Kidney (tissue), 14 donors: ENCODE results near the gene B3GNT7. TPM values are rescaled to one million over a fixed set of nuclear protein-coding genes. Genes with fewer than 3 reads are reported as not detected.

ENCODE experiments used
- DNase-seq, 5 donors: peaks; one replicate each; pipeline ENCODE4 v3.0.0-alpha.2; 2013 to 2020
- FAIRE-seq: peaks from 2 replicates; lab custom pipeline; 2012; peaks lifted over from hg19 to GRCh38; lab: Jason Lieb, UNC
- H3K27ac ChIP-seq, 2 donors: one replicate each; pipeline ENCODE4 v1.7.0; 2013; ENCODE audit warnings: low read depth in 2 of 2, low read length in 2 of 2, inconsistent platforms in 1 of 2
- H3K27me3 ChIP-seq: one replicate; pipeline ENCODE4 v1.7.1; 2013; ENCODE audit warnings: low read length, inconsistent platforms; ENCODE audit not compliant: control insufficient read depth, insufficient read depth
- H3K36me3 ChIP-seq, 3 donors: one replicate each; pipeline versions ENCODE4 v1.7.0 to v1.7.1; 2013; ENCODE audit warnings: low read length in 3 of 3, control low read depth in 1 of 3, inconsistent platforms in 1 of 3; ENCODE audit not compliant: insufficient read depth in 3 of 3, control insufficient read depth in 2 of 3
- H3K4me1 ChIP-seq, 3 donors: one replicate each; pipeline versions ENCODE4 v1.7.0 to v1.7.1; 2013; ENCODE audit warnings: low read length in 3 of 3, inconsistent platforms in 1 of 3, low read depth in 1 of 3; ENCODE audit not compliant: control insufficient read depth in 2 of 3, insufficient read depth in 2 of 3
- H3K4me3 ChIP-seq, 3 donors: one replicate each; pipeline versions ENCODE4 v1.7.0 to v1.8.1; 2013; ENCODE audit warnings: low read length in 3 of 3, control low read depth in 1 of 3, inconsistent platforms in 1 of 3
- H3K9ac ChIP-seq, 3 donors: one replicate each; pipeline versions ENCODE4 v1.7.0 to v1.7.1; 2013; ENCODE audit warnings: low read length in 3 of 3, control low read depth in 1 of 3, inconsistent platforms in 1 of 3
- H3K9me3 ChIP-seq, 3 donors: one replicate each; pipeline versions ENCODE4 v1.7.0 to v1.7.1; 2013; ENCODE audit warnings: low read length in 3 of 3, control low read depth in 1 of 3, inconsistent platforms in 1 of 3; ENCODE audit not compliant: control insufficient read depth in 2 of 3, insufficient read depth in 1 of 3
- CTCF ChIP-seq: IDR thresholded peaks from 3 replicates; pipeline ENCODE4 v1.5.1; 2012; ENCODE audit warnings: mild to moderate bottlenecking, moderate library complexity, borderline replicate concordance; ENCODE audit not compliant: insufficient read depth; ENCODE audit errors: extremely low read depth
- intact Hi-C: fragments of 100-400 bp; cut with DNase I; formaldehyde crosslinking; loops from one replicate; pipeline ENCODE4 v1.11.1; 2022
- polyA plus RNA-seq: library from polyadenylated mRNA; stranded (reverse); fragments of 350-450 nt; fragmentation: Illumina TruSeq; extraction: RNeasy Lipid Tissue Mini Kit (QIAGEN cat#74804); gene quantifications from one replicate; pipeline ENCODE4 v1.2.3, GENCODE V29; 2014; ENCODE audit warnings: low read depth, low replicate concordance; ENCODE audit not compliant: insufficient read depth
- total RNA-seq: library from RNA; stranded (reverse); fragmentation: NEBNext Ultra II Directional; extraction: Animal tissue kit (Norgen Biotek cat#: 25700); gene quantifications from one replicate; pipeline ENCODE4 v1.2.1, GENCODE V29; 2021
- donor health status: control.
- donor health status: control.
- donor health status: control.
- donor health status: control.
- donor health status: control.
- donor health status: DM: yes; HTN: yes; CAD: no.
- donor health status: Normal renal cell carcinoma (clear cell type).

Gene B3GNT7
- total and polyA plus RNA-seq, 2 donors from 2014 or later: 2.4 to 9.3 TPM

- no peak overlapping the region for H3K27ac ChIP-seq
- no peak overlapping the region for H3K4me3 ChIP-seq
- no peaks in the 10 kb centered on the region for H3K27me3 ChIP-seq
- no peaks in the 10 kb centered on the region for H3K4me1 ChIP-seq
- peaks cover 0 to 7% (median 0%) of the 10 kb centered on the region in 3 donors for H3K9me3 ChIP-seq
- TF ChIP-seq CTCF: no peak
- H3K9ac ChIP-seq: no peak overlapping the region
- intact Hi-C loops: no loop called here
- no peak for FAIRE-seq
- no peaks in the 10 kb centered on the region for H3K36me3 ChIP-seq
- no peak for DNase-seq
These were observed 11.9 kb upstream of the B3GNT7 start for GRCh38 chr2:231383416-231384108.

DNA sequence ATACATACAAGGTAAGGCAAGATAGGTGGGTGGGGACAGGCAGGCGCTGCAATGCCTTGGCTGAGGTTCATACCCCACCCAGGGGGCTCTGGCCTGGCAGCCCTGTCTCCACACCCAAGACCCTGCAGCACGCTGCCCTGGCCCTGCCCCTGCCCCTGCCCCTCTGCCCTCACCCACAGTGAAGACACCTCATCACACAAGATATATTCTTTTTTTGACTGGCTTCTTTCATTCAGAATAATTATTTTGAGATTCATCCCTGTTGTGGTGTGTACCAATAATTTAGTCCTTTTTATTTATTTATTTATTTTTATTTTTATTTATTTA is 11.4 kb upstream of the B3GNT7 start:
- no peak overlapping the region for H3K4me3 ChIP-seq
- no peak overlapping the region for H3K9ac ChIP-seq
- DNase-seq: no peak
- no peak for FAIRE-seq
- TF ChIP-seq CTCF: no peak
- no peaks in the 10 kb centered on the region for H3K36me3 ChIP-seq
- H3K27ac ChIP-seq: no peak overlapping the region
- intact Hi-C loops: no loop called here
- H3K27me3 ChIP-seq: no peaks in the 10 kb centered on the region
- peaks cover 0 to 7% (median 0%) of the 10 kb centered on the region in 3 donors for H3K9me3 ChIP-seq
- no peaks in the 10 kb centered on the region for H3K4me1 ChIP-seq

GRCh38 chr2:231384970-231385369 is 10.5 kb upstream of the B3GNT7 start:
- H3K9ac ChIP-seq: no peak overlapping the region
- no peak for TF ChIP-seq CTCF
- no peak for DNase-seq
- no peaks in the 10 kb centered on the region for H3K36me3 ChIP-seq
- H3K9me3 ChIP-seq: peaks cover 0 to 7% (median 0%) of the 10 kb centered on the region in 3 donors
- FAIRE-seq: no peak
- no peak overlapping the region for H3K27ac ChIP-seq
- H3K4me1 ChIP-seq: no peaks in the 10 kb centered on the region
- intact Hi-C loops: no loop called here
- H3K4me3 ChIP-seq: no peak overlapping the region
- no peaks in the 10 kb centered on the region for H3K27me3 ChIP-seq

- no peak for TF ChIP-seq CTCF
- FAIRE-seq: no peak
- H3K9ac ChIP-seq: no peak overlapping the region
- H3K27me3 ChIP-seq: no peaks in the 10 kb centered on the region
- no peak overlapping the region for H3K27ac ChIP-seq
- H3K36me3 ChIP-seq: no peaks in the 10 kb centered on the region
- DNase-seq: no peak
- intact Hi-C loops: no loop called here
- H3K4me3 ChIP-seq: no peak overlapping the region
- peaks cover 0 to 7% (median 0%) of the 10 kb centered on the region in 3 donors for H3K9me3 ChIP-seq
- H3K4me1 ChIP-seq: no peaks in the 10 kb centered on the region
These were observed 10.1 kb upstream of the B3GNT7 start for GRCh38 chr2:231385429-231385828.
